CD1c-positive myeloid dendritic cell (primary cell): ENCODE data around the gene MBOAT7.
"Not testable (repeated sequence)": the region's sequence is repeated elsewhere in the genome, so short reads cannot be mapped to it uniquely, and the experiment has no call there.

Experiments used
- DNase-seq: peaks from one replicate; pipeline ENCODE4 v3.0.0-alpha.2; 2016; ENCODE audit errors: extremely low spot score

MBOAT7 gene

GRCh38 chr19:54189735-54190502 is 539 bp upstream of the MBOAT7 start:
- peak; percentile 100 for DNase-seq

DNA sequence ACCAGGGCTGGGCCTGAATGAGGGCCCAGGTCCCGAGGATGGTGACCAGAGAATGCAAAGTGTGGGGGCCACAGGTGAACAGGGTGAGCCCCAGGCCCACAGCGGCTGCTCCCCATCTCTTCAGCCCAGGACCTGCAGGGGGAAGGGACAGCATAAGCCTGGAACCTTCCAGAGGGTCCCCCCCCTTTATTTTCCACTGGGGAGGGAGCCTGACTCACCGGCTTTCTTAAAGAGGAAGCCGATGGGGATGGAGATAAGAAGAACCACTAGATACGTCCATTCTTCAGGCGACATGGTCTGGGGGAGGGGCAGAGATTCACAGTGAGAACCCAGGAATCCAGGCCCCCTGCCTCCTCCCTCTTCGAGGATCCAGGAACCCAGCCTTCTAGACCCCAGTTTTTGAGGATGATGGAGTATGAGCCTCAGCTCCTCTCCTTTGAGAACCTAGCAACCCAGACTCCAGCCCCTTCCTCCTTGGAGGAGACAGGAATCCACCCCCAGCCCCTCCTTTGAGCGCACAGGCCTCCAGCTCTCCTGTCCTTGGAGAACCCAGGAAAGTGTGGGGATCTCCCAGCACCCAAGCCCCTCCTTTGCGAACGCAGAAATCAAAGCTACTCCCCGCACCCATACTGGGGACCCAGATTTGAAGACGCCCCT is 1.0 kb downstream of the MBOAT7 start:
- DNase-seq = peak; percentile 61

DNA sequence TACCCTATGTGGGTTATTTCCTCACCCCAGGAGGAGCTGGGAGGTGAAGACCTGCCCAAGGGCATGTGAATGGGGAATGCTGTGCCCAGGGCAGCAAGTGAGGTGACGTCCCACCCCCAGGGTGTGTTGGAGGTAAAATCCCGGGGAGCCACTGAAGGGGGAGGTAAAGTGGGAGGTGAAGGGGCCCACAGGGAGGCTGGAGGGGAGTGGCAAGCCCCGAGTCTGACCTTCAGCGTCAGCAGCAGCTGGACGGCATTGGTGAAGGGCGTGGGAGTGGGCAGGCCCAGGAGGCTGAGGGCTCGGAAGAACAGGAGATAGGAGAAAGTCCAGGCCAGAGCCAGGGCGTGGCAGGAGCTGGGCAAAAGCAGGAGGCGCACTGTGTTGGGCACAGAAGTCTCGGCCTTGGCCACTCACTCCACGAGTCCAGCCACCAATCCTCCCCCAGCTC is 2.4 kb downstream of the MBOAT7 start:
- DNase-seq = no peak

DNA sequence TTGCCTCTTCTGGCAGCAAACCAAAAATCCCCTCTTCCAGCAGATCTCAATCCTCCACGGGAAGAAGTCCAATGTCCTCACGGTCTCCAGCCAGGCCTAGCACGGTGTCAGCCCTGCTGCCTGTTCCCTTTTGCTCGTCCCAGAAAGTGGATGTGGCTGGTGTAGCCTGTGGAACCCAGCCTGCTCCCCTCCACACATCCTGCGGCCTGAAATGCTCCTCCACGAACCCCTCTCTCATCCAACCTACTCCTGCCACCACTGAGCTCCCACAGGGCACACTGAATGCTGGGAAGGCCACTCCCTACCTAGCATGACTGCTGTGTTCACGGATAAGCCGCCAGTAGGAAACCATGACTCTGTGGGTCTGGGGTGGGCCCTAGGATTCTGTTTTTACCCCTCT is 3.0 kb downstream of the MBOAT7 start:
- no peak for DNase-seq

DNA sequence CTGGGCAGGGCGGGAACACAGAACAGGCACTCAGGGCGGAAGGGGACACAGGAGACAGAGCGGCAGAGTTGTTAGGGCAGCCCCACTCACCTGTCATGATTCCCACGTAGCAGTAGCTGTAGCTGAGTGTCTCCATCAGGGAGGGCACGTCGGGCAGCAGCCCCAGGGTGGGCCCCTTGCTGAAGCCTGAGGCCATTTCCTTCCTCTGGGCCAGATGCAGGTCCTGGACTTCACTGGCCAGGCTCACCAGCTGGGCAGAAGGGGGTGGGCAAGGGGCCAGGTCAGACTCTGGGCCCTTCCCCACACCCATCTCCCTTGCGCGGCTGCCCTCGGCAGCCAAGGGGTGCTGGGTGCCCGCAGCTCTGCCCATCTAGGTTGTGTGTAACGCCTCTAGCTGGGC is 5.9 kb downstream of the MBOAT7 start:
- no peak for DNase-seq

DNA sequence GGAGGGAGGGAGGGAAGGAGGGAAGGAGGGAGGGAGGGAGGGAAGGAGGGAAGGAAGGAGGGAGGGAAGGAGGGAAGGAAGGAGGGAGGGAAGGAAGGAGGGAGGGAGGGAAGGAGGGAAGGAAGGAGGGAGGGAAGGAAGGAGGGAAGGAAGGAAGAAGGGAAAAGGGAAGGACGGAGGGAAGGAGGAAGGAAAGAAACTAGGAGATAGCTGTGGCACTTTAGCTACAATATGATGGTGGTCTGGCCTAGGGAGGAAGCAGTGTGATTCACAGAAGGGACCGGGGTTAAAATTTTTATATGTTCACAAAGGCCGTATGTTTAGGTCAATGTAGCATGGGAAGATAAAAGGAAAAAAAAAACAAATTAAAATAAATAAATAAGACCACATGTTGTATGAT is 7.5 kb downstream of the MBOAT7 start:
- not testable (repeated sequence) for DNase-seq

GRCh38 chr19:54180691-54181091 is 8.7 kb downstream of the MBOAT7 start:
- no peak for DNase-seq

DNA sequence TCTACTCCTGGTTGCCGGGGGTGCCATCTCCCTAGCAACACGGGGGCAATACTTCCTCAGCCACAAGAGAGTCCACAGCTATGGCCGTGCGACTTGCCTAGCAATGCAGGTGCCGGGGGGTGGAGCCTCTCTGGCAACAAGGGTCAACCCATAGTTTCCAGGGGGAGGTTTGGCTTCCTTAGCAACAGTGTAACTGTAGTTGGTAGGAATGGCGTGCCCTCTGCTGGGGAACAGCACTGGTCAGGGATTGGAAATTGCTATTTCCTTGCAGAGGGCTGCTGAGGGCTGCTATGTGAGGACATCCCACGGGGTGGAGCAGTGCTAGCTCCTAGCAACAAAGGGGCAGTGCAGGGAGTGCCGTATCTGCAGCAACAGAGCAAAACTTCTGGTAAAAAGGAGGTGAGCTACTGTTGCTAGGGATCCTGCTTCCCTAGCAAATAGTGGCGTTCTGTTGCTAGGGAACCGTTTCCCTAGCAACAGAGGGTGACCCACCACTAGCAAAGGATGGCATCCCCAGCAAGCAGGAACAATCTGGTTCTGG is 9.4 kb downstream of the MBOAT7 start:
- DNase-seq = peak; percentile 42

DNA sequence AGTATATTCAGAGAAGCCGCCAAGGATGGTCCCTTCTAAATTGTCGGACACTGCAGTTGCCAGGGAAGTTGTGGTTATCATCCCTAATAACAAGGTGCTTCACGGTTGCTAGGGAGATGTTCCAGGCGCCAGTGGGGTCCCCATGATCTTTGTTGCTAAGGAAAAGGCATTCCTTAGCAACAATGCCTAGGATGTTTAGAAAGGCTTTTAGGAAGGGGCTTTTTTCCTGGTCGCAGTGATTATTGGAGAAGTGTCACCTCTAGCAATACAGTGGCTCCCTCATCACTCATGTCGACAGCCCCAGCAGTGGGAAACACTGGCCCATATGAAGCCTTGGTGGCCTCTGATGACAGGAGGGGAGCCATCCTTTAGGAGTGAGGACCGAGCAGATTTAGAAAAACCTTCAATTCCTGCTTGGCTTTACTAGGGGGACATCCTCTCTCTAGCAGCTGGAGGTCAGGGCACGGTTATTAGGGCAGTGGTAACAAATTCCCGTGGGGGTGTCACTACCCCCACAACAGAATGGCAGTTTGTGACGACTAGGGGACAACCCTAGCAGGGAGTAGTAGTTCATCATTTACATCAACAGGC is 10.0 kb downstream of the MBOAT7 start:
- DNase-seq = no peak

GRCh38 chr19:54178581-54179261 is 10.7 kb downstream of the MBOAT7 start:
- DNase-seq = peak; percentile 38

DNA sequence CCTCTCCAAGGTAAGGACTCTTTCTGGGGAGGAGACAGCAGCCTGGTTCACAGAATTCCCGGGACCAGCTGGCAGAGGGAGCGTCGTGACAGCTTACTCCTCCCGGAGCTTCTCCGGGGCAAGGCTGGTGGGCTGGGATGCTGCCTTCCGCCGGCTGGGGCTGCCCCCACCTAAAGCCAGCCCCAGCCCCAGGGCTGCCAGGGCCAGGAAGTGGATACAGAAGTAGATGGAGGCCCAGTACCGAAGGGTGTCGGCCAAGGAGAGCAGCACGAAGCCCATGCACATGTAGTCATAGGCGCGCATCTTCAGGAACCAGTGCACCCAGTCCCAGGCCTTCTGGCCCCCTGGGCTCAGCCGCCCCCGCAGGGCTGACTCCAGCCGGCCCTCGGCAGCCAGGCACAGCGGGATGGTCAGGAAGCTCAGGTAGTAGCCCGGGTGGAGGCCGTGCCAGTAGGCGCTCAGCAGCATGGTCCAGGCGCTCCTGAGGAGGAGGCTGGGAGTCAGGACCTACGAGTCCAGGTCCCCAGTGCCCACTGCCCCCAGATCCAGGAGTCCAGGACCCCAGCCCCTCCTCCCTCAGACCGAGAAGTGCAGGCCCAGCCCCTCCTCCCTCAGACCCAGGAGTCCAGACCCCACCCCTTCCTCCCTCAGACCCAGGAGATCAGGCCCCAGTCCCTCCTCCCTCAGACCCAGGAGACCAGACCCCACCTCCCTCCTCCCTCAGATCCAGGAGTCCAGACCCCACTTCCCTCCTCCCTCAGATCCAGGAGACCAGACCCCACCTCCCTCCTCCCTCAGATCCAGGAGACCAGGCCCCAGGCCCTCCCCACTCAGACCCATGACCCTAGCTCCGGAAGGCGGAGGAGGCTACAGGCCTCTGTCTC is 15.2 kb downstream of the MBOAT7 start:
- no peak for DNase-seq

- no peak for DNase-seq
Measured at GRCh38 chr19:54173359-54173699, 16.1 kb downstream of the MBOAT7 start.

GRCh38 chr19:54172471-54173358 is 16.7 kb downstream of the MBOAT7 start, which contains the start of gene TMC4:
Gene TMC4, minus strand, starts transcription at chr19:54173160. Its CDS starts 43 bp downstream, at chr19:54173117.
- no peak for DNase-seq

GRCh38 chr19:54171736-54172431 is 17.5 kb downstream of the MBOAT7 start:
- DNase-seq = not testable (repeated sequence)

- no peak for DNase-seq
Measured at GRCh38 chr19:54169149-54169740, 20.1 kb downstream of the MBOAT7 start.

GRCh38 chr19:54168174-54168917 is 21.0 kb downstream of the MBOAT7 start:
- DNase-seq = peak; percentile 93

DNA sequence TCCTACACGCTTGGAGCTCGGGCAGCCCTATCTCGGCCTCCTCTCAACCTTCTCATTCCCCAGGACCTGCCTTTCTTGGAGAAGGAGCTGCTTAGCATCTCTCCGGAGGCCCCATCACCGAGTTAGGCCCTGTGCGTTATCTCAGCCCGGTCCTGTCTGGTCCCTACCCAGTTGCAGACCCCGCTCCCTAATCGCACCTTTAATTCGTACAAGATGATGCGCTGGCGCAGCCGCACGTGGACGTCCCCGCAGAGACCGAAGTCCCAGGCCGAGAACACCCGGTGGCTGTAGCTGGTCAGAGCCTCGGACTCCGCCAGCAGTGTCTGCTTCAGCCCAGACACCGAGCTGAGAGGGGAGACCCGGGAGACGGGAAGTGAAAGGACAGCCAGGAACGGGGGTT is 24.2 kb downstream of the MBOAT7 start:
- DNase-seq = no peak

DNA sequence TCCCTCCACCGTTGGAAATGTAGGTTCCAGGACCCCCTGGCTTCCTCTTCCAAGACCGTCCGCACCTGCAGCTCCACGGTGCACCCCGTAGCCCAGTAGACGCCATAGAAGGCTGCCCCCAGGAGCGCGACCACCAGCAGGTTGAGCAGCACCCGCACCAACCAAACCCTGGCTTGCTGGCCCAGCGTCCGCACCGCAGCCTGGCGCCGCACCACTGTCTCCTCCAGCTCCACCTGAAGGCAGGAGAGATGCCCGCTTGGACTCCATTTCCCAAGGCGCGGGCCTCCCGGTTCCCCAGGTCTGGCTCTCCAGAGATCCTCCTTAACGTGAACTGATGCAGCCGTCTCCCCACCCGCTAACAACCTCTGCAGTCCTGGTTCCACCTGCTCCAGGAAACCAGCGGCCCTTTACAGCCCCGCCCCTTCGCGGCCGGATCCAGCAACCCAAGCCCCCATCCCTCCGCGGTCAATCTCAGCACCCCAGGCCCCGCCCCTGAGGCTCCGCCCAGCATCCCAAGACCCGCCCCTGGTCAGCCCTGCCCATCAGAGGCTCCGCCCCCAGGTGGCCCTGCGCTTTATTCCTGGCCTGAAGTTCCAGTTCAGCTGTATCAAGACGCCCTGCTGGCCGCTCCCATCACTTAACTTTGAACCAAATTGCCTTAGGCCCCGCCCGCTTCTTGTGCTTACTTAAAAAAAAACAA is 24.9 kb downstream of the MBOAT7 start:
- peak; percentile 56 for DNase-seq
